ENCODE results near the gene TARBP1. TPM values are rescaled to one million over a fixed set of nuclear protein-coding genes. Genes with fewer than 3 reads are reported as not detected.

The TARBP1 gene, protein sequence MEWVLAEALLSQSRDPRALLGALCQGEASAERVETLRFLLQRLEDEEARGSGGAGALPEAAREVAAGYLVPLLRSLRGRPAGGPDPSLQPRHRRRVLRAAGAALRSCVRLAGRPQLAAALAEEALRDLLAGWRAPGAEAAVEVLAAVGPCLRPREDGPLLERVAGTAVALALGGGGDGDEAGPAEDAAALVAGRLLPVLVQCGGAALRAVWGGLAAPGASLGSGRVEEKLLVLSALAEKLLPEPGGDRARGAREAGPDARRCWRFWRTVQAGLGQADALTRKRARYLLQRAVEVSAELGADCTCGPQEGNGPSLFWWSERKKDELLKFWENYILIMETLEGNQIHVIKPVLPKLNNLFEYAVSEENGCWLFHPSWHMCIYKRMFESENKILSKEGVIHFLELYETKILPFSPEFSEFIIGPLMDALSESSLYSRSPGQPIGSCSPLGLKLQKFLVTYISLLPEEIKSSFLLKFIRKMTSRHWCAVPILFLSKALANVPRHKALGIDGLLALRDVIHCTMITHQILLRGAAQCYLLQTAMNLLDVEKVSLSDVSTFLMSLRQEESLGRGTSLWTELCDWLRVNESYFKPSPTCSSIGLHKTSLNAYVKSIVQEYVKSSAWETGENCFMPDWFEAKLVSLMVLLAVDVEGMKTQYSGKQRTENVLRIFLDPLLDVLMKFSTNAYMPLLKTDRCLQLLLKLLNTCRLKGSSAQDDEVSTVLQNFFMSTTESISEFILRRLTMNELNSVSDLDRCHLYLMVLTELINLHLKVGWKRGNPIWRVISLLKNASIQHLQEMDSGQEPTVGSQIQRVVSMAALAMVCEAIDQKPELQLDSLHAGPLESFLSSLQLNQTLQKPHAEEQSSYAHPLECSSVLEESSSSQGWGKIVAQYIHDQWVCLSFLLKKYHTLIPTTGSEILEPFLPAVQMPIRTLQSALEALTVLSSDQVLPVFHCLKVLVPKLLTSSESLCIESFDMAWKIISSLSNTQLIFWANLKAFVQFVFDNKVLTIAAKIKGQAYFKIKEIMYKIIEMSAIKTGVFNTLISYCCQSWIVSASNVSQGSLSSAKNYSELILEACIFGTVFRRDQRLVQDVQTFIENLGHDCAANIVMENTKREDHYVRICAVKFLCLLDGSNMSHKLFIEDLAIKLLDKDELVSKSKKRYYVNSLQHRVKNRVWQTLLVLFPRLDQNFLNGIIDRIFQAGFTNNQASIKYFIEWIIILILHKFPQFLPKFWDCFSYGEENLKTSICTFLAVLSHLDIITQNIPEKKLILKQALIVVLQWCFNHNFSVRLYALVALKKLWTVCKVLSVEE (N-terminal part only)
- total RNA-seq = 10 to 100 TPM in 2 of 4 donors, 1 to 10 TPM in 2; 5.8 to 11.1 (median 9.8) TPM

DNA sequence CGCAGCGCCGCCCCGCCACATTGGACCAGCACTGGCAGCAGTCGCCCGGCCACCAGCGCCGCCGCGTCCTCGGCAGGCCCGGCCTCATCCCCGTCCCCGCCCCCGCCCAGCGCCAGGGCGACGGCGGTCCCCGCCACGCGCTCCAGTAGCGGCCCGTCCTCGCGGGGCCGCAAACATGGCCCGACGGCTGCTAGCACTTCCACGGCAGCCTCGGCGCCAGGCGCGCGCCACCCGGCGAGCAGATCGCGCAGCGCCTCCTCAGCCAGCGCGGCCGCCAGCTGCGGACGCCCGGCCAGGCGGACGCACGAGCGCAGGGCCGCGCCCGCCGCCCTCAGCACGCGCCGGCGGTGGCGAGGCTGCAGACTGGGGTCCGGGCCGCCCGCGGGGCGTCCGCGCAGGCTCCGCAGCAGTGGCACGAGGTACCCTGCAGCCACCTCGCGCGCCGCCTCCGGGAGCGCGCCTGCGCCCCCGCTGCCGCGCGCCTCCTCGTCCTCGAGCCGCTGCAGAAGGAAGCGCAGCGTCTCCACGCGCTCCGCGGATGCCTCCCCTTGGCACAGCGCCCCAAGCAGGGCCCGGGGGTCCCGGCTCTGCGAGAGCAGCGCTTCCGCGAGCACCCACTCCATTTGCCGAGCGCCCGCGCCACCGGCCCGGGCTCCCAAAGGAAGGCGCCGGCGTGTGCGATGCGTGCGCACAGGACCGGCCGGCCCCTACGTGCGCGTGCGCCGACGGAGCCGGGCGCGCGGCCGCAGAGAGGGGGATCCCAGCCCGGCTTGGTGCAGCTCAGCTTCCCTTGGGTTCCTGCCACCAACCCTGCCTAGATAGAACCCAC, at the start of gene TARBP1:
TARBP1 (minus strand) TSS at position 699 of the 829 bp plus-strand sequence; CDS start at position 623, 76 bp downstream.
- Histone ChIP-seq H3K9me3 (no peaks in the 10 kb centered on the region), H3K27me3 (peaks cover 0 to 3% (median 0%) of the 10 kb centered on the region in 4 donors), H3K4me1 (peaks cover 0 to 27% (median 16%) of the 10 kb centered on the region in 4 donors), H3K4me3 (peak within 1 kb of the TSS; percentile 78 to 95 (median 84)), H3K27ac (replicated peaks in 1 of 4) (peak within 1 kb of the TSS; percentile 88 to 94 (median 92)), H3K36me3 (no peaks in the 10 kb centered on the region)
- intact Hi-C loops (cut with DNase I) = no loop called here
- TF ChIP-seq EP300 (IDR thresholded peaks at IDR 0.05) = no peak
- peak; percentile 41 to 63 for TF ChIP-seq POLR2AphosphoS5 (IDR thresholded peaks at IDR 0.05)
- TF ChIP-seq, protein P1, sequence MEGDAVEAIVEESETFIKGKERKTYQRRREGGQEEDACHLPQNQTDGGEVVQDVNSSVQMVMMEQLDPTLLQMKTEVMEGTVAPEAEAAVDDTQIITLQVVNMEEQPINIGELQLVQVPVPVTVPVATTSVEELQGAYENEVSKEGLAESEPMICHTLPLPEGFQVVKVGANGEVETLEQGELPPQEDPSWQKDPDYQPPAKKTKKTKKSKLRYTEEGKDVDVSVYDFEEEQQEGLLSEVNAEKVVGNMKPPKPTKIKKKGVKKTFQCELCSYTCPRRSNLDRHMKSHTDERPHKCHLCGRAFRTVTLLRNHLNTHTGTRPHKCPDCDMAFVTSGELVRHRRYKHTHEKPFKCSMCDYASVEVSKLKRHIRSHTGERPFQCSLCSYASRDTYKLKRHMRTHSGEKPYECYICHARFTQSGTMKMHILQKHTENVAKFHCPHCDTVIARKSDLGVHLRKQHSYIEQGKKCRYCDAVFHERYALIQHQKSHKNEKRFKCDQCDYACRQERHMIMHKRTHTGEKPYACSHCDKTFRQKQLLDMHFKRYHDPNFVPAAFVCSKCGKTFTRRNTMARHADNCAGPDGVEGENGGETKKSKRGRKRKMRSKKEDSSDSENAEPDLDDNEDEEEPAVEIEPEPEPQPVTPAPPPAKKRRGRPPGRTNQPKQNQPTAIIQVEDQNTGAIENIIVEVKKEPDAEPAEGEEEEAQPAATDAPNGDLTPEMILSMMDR (IDR thresholded peaks at IDR 0.05) = peak in 2 of 3 experiments; percentile 25 to 27
- TF ChIP-seq POLR2A (IDR thresholded peaks at IDR 0.05; ENCODE audit: low read depth) = peak; percentile 15
- WGBS = 0% methylated on average over 1 of the region's 122 CpGs
- DNase-seq (ENCODE audit: extremely low spot score) = no peak

DNA sequence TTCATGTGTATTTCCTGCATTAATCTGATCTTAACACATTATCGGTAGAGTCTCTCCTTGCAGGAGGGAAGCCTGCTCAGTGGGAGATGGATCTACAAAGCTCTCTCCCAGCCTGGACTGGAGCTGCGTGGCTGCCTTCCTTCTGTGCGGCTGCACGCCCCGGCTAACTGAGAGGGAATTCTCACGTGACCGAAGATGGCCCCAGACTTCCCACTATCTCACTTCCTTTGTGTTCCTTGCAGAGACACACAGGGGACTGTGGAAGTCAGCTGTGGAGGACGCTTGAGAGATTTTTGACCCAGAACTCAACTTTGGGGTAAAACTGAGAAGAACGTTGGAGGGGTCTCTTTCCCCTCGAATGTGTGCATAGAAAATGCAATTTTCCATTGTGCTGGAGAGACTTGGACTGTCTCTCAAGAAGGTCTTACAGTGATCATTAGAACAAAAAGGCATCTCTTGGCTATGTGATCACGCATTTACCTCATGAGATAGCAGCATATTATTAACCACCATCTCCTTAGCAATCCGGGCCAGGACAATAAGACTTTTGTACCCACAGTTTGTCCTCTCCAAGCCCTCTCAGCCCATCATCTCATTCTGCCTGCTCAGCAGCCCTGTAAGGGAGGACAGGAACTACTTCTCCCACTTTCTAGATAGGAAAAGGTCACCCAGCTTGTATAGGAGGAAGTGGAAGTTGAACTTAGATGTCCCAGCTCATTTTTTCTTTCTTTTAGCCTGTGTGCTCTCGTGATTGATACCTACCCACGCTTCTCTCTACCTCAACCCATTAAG, 49.3 kb upstream of the TARBP1 start:
- Histone ChIP-seq H3K36me3 (no peaks in the 10 kb centered on the region), H3K27ac (replicated peaks in 1 of 4) (peak overlapping the region in 3 of 4 donors; percentile 95 to 99 (median 98)), H3K9me3 (no peaks in the 10 kb centered on the region), H3K4me1 (peaks cover 67 to 78% (median 70%) of the 10 kb centered on the region in 4 donors), H3K4me3 (no peak overlapping the region), H3K27me3 (no peaks in the 10 kb centered on the region)
- 61% methylated on average over 14 of the region's 14 CpGs for WGBS
- TF ChIP-seq, protein P1 (IDR thresholded peaks at IDR 0.05) = no peak
- TF ChIP-seq POLR2AphosphoS5 (IDR thresholded peaks at IDR 0.05) (no peak), EP300 (IDR thresholded peaks at IDR 0.05) (no peak), POLR2A (IDR thresholded peaks at IDR 0.05; ENCODE audit: low read depth) (no peak)
- no peak for DNase-seq (ENCODE audit: extremely low spot score)
- intact Hi-C loops (cut with DNase I) = no loop called here

DNA sequence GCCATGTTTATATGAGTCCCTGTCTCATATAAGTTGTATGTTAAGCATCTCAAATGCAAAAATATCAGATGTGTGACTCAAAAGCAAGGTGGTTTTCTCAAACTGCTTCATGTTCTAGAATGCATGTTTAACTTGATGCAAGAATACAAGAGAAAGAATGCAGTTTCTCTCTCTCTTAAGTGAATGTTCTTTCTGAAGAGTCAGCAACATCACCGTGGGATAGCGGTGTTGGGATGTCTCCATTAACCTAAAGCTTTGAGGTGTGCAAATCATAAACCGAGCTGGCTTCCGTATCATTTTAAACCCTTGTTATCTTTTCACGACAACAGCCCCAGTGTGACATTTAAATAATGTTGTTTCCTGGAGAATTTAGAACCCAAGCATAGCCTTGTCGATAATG, 48.4 kb upstream of the TARBP1 start:
- Histone ChIP-seq H3K27ac (replicated peaks in 1 of 4) (peak overlapping the region in 1 of 4 donors; percentile 99), H3K27me3 (no peaks in the 10 kb centered on the region), H3K36me3 (no peaks in the 10 kb centered on the region), H3K4me3 (no peak overlapping the region), H3K4me1 (peaks cover 65 to 78% (median 70%) of the 10 kb centered on the region in 4 donors), H3K9me3 (no peaks in the 10 kb centered on the region)
- intact Hi-C loops (cut with DNase I) = no loop called here
- WGBS = 94% methylated on average over 6 of the region's 6 CpGs
- no peak for TF ChIP-seq POLR2AphosphoS5 (IDR thresholded peaks at IDR 0.05)
- no peak for TF ChIP-seq POLR2A (IDR thresholded peaks at IDR 0.05; ENCODE audit: low read depth)
- TF ChIP-seq EP300 (IDR thresholded peaks at IDR 0.05) = no peak
- TF ChIP-seq, protein P1 (IDR thresholded peaks at IDR 0.05) = no peak
- DNase-seq (ENCODE audit: extremely low spot score) = no peak
